H4 (cell line): ENCODE data around the gene HS6ST3. TPM values are rescaled to one million over a fixed set of nuclear protein-coding genes. Genes with fewer than 3 reads are reported as not detected.

Experiments
- DNase-seq: peaks from one replicate; pipeline ENCODE4 v3.0.0-alpha.2; 2015; ENCODE audit warnings: low spot score
- total RNA-seq: library from RNA; depleted of rRNA; stranded (reverse); fragments of >200 nt; shearing (Covaris generic); gene quantifications from 2 replicates; pipeline ENCODE4 v1.2.3, GENCODE V29; 2014

HS6ST3 gene
- total RNA-seq, 1 experiment from 2014 or later: 1.6 TPM

DNA sequence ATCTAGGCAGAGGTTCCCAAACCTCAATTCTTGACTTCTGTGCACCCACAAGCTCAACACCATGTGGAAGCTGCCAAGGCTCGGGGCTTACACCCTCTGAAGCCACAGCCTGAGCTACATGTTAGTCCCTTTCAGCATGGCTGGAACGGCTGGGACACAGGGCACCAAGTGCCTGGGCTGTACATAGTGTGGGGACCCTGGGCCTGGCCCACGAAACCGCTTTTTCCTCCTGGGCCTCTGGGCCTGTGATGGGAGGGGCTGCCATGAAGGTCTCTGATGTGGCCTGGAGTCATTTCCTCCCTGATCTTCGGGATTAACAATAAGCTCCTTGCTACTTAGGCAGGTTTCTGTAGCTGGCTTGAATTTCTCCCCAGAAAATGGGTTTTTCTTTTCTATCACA, 108.1 kb downstream of the HS6ST3 start:
- no peak for DNase-seq

DNA sequence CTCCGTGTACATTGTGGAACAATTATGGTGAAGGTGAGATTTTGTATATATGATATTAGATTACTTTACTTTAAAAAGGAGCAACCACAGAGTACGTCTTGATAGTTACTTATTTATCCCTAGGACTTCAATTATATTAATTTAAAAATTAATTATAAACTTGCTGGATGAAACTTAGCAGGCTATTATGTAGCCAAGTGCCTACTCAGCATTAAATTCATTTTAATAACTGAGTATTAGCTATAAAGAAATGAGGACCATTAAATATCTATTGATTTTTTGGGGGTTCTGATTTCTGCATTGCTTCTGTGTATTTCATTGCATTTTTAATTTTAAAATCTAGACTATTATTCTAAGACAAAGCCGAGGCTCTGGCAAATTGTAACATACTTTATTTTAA, 109.4 kb downstream of the HS6ST3 start:
- DNase-seq: no peak

DNA sequence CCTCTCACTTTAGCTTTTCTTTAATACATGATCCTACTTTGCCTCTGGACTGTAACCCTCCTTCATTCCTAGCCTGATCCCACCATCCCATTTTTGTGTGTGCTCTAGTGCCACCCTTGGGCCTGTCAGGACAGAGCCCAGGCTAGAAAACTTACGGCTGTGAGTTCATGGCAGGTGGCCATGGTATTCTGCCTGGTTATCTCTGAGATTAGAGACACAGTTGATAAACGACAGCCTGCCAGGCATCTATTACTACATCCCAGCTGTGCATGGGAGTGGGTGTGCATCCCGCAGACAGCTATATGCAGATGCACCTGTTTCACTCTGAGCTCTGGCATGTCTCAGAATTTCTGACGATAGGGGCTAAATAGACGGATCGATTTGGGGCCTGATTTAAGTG, 110.9 kb downstream of the HS6ST3 start:
- DNase-seq: no peak

DNA sequence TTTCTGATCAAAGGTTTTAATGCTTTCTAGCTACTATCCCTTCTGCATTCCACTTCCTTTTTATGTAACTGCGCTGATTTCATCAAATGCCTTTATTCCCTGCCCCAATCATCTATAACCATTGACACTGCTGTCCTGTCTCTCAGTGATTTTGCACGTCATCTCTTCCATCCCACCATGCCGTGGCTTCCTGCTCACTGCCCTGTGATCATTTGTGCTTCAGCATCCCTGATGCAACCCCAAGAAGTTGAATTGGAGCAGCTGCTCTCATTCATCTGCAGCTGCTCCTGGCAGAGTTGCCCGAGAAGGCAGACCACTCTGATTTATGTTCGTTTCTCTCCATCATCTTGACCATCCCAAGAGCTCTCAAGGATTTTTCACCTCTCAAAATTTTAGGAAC, 112.4 kb downstream of the HS6ST3 start:
- no peak for DNase-seq

DNA sequence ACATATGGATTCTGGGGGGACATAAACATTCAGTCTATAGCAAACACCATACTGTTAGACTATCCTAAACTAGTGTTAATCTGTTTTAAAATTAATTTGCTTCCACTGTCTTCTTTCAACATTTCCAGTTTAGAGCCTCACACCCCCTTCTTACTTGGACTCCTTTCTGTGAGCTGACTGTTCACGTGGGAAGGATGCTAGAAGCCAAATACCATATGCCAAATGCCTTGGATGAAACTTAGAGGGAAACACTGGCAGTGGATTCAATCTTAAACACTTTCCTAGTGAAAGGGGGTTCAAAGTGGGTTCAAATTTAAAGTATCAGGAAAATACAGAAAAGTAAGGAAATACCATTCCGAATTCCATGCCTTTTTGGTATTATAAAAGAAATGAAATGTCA, 113.6 kb downstream of the HS6ST3 start:
- DNase-seq: no peak

DNA sequence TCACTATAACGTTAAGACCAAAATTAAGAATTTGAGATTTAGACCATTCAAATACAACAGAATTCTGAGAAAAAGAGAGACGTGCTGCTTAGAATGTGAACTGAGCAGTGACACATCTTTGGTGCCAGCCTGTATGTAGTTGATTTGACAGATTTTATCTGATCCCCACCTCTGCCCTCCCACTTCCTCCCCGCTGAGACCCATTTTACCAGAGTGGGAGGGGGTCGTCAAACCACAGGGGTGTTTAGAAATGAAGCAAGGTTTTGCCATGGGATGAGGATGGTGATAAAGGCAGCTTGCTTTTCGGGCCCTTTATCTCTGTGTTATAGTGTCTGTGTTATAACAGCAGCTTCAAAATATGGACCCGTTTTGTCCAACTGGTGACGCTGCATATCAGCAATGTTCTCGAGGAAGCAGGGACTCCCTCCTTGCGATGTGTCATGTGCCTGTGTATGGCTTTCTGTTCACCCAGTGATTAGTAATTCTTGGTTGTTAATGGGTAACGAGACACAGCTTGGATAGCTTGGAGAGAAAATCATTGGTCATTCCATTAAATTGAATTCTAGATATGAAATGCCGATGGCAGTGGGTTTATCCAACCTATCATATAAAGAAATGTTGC, 125.0 kb downstream of the HS6ST3 start:
- no peak for DNase-seq

DNA sequence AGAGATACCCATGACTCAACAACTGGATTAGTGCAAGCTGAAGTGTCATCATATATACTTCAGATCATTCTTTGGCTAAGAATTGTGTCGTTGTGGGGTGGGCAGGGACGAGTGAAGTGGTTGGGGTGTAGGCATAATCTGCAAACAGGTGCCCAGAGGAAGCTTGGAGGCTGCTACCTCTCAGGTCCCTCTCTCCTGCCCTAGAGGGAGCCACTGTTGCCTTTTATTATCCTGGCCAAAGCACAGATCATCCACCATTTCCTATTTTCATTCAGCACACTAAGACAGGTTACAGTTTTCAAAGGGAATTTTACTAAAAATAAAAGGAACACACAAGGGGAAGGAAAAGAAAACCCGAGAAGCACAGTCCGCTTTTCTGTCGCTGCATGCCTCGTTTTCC, 126.6 kb downstream of the HS6ST3 start:
- DNase-seq: no peak

DNA sequence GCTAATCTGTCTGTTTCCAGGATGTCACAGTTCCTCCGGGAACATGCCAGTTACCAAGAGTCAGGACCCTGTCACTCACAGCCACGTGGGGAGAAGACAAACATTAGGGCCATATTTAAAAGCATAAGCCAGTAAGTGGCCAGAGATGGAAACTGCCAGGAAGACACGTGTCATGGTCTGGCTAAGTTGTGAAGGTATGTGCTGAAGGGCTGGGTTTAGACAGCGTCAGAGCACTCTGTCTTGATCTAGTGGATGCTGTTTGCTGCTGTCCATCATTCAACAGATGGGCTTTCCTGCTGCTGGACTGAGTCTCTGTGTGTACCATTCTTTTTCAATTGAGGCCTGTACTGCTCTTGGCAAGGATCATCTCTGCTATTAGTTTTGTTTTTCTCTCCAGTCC, 128.6 kb downstream of the HS6ST3 start:
- DNase-seq: no peak

DNA sequence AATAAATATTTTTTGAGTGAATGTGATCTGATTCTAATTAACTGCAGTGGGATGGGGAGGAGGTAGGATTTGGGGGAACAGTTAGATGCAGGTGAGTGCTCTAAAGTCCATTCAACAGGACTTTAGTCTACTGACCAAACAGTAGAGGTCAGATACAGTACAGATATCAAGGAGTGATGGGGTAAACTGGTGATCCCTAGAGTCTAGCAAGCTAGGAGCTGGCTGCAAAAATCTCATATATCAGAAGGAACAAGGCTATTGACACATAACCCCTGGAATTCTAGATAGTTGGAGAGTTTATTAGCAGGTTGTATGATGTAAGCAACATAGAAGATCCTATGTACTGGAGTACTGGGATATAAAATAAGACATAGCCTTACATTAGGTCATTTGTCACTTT, 131.6 kb downstream of the HS6ST3 start:
- DNase-seq: no peak

DNA sequence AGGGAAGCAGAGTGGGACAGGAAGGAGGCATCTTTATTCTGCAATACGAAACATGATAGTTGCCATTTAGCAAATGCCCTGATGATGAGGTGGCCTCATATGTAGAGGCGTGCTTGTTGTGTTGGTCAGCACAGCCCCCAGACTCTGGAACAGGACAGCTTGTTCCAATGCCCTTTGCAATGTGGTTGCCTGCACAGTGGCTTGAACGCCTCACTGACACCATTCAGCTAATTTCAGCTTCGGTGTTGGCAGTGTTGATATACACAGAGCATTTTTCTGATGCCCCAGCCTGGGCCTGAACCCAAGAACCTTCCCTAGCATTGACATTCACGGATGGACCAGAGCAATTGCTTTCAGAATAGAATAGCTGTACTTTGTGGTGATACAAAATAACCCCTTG, 133.3 kb downstream of the HS6ST3 start:
- DNase-seq: no peak

DNA sequence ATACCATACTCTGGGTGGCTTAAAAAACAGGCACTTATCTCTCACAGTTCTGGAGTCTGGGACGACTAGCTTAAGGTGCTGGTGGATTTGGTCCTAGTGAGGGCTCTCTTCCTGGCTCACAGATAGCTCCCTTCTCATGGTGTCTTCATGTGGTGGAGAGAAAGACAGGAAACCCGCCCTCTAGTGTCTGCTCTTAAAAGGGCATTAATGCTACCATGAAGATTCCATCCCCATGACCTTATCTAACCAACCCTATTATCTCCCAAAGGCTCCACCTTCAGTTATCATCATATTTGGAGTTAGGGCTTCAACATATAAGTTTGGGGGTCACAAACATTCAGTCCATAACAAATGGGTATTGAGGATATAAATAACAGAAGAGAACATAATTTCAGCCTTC, 139.4 kb downstream of the HS6ST3 start:
- DNase-seq: peak; percentile 6

DNA sequence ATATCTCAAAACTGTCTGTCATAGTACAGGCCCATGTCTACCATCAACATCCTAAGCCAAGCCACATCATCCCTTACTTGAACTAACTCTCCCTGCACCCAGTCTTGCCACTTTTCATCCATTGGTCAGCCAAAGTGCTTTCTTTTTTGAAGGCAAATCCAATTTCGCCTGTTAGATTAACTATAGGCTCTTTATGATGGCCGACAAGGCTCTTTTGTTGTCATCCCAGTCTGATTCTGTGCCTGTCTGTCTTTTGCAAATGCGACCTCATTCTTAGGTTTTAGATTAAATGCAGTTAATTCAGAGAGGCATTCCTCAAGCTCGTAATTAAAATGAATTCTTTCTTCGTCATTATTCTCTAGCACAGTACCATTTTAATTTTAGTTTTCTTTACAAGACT, 148.3 kb downstream of the HS6ST3 start:
- DNase-seq: peak; percentile 8

DNA sequence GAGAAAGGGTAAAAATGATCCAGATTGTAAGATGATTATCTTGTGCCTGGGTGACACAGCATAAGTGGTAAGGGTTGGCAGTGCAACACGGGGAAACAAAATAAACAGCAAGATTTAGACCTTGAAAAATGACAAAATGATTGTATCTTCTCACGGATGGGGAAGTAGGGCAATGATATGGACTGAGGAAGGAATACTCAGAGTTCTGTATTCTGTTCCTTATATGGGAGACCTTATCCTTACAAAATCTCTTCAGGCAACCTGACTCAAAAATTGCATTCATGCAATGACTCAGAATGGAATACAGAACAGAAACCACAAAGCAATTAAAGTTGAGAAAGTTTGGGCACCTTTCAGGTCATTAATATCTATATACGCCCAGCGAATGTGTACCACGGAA, 149.0 kb downstream of the HS6ST3 start:
- peak; percentile 85 for DNase-seq

DNA sequence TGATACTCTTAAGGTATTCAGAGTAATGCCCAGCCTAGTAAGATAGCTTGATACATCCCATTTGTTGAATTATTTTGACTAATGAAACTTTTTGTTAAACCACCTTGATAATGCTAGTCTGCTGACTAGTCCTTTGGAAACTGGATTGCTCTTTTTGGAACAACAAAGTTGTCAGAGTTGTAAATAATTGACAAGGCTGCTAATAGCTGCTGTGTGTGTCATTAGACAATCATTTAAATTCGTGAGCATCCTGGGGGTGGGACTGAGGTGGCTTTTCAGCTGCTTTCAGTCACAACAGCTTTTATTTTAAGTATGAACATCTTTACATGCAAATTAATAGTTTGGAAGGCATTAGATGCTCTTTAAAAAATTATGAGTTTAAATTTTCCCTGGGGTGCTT, 153.5 kb downstream of the HS6ST3 start:
- DNase-seq: no peak

DNA sequence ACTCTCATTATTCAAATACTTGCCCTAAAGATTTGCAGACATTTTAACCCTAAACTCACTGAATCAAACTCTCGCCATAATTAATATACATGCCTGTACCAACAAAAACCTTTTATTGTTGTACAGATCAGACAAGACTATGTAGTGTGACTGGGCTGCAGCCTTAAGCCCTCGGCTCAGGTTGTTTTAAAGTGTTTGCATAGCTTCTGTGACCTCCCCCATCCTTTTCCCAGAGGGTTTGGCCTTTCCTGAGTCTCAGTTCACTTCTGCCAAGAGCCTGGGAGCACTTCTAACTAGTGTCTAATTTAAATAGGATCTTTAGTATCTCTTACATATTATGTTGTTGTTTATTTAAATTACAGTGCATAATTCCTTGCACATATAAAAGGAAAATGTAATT, 158.2 kb downstream of the HS6ST3 start:
- no peak for DNase-seq

DNA sequence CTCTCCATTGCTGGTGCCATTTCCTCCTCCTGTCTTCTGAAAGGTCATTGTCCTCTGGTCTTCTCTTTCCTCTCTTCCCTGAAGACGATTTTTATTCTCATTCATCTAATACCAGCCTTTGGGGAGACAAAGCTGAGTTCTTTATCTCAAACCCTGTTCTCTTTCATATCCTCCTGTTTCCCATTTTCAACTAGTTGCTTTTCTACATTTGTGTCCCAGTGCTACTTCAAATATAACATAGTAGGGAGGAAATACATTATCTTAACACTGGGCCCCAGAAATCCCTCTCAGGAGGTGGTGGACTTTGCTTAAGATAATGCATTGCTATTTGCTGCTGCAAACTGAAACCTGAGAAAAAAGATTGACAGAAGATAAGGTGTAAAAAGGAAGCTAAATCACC, 159.1 kb downstream of the HS6ST3 start:
- no peak for DNase-seq

DNA sequence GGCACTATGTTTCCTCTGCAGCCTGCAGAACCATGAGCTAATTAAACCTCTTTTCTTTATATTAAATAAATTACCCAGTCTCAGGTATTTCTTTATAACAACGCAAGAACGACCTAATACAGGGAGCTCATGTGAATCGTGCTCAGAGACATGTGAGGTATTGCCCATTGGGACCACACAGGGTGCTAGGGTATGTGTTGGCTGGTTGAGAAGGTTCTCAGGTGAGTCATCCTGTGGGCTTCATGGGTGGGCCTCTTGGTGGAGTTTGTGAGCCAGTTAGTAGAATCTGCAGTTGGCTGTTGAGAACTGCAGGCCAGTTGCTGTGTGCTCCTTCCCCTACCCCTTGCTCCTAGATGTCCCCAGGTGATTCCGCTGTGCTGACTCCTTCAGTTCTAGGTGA, 163.0 kb downstream of the HS6ST3 start:
- DNase-seq: no peak

DNA sequence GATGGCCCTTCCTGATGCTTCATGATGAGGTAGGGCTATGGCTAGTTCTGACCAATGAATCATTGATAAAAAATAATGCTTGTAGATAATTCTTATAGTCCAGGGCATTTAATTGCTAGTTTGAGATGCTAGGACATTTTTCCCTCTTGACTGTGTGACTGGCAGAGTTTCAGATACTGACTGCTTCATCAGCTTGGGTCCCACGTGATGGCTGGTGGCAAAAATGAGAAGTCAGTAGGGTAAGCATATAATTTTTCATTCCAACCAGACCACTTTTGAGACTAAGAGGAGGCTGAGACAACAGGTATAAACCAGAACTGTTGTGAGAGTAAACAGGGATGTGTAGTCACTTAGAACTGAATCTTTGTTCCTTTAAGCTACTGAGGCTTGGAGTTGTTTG, 183.3 kb downstream of the HS6ST3 start:
- no peak for DNase-seq

DNA sequence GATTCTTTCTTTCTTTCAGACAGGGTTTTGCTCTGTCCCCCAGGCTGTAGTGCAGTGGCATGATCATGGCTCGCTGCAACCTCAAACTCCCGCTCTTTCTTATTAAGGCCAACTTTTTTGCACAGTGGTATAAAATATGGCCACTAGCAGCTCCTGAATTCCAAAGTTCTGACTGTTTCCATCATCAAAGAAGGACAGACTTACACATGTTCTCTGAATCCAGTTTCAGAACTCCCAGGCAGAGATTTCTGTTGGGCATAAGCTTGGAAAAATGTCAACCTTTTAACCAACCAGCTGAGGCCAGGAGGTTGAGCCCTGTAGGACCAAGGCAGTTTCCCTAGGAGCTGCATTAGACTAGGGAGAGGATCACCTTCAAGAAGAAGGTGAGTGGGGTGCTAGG, 184.1 kb downstream of the HS6ST3 start:
- DNase-seq: no peak

DNA sequence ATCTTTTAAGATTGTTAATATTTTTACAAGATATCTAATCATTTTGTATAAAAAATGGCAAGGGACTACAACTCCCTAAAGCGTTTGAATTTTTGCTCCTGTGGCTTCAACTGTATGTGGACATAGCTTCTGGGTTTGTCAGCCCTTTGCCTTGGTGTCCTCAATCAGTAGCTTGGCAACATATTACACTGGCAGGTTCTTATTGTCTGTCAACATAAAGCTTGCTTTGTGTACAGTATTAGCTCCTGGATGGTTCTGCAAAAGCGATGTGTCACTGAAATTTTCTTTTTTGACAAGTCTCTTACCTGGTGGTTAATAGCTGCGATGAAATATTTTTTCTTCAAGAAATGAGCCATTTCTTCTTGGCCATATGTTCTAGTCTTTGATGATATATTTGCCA, 190.0 kb downstream of the HS6ST3 start:
- no peak for DNase-seq

DNA sequence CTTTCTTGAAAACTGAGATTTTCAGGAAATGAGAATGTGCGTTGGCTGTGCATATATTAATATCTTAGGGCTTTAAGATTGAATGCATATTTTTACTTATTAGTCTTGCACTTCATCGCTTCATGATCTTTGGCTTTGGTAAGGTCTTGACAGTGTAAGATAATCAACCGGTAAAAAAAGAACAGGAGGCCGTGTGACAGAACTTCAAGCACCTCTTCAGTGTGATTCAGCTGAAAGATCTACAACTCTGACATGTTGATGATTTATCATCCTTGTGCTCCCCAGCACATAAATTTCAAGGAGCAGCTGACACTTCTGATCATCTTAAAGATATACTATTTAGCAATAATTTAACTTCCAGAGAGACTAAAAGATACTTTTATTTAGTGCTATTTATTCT, 195.1 kb downstream of the HS6ST3 start:
- DNase-seq: no peak

DNA sequence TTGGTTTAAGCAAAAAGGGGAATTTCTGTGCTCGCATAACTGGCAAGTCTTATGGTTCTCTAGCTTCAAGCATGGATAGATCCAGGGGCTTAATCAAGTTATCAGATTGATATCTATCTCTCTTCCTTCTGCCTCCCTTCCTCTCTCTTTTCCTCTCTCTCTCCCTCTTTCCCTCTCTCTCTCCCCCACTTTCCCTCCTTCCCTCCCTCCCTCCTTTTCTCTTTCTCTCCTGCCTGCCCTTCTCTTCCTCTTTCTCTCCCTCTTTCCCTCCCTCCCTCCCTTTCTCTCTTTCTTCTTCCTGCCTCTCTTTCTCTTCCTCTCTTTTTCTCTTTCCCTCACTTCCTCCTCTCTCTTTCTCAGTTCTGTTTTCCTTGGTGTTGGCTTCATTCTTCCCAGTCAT, 195.8 kb downstream of the HS6ST3 start:
- DNase-seq: no peak

DNA sequence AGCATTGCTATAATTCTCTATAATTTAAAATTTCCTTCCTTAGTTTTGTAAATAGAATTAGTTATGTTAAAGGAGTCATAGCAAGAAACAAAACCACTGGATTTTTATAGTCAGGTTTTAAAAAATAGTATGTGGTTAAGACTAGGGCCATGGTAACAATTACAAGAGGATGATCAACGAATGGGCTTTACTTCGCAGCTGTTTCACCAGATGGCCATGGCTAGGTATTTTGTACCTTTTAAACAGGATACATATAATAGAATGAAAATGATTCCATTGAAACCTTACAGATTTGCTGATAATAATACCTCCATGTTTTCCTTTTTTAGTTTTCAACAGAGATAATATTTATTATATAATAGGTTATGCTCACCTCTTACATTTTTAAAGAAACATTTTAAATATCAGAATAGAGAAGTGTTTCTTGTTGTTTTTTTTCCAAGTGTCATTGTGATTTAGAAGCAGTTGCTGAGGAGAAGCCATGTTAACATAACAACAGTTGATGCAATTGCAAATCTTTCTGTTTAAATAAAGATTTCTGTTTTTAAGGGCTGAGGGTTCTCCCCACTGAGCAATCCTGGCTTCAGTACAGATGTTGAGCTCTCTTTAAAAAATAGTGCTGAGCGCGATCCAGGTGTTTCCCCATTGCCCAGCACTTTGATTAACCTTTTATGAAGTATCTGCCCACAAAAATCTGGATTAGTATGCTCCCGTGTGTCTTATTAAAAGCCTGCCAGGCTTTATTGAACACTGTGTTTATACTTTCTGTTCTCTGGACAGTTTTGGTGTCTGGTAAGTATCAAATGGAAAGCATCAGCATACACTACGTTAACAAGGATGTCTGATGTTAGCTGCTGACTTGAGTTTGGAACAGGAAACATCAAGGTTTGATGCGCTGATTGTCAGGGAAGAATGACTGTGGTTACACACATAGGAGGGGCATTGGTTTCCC, 205.3 kb downstream of the HS6ST3 start:
- DNase-seq: no peak

DNA sequence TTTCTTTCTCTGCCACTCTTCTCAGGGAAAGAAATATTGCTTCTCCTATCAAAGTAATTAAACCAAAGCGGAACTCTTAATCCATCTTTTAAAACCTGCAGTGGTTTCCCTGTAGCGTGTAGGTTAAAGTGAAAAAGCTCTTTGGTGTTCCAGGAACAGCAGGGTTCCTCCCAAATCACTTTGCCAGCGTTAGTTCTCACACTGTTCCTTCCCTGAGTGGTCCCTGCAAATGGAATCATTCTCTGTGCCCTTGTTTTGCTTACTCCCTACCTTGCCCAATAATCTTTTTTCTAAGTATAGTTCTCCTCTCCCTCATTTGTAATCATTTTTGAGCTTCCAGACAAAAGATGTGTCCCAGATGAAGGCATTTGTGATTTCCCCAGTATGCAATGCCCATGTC, 207.5 kb downstream of the HS6ST3 start:
- DNase-seq: no peak
